Jurkat, Clone E6-1 (cell line): ENCODE data around the gene MLLT6.

Source experiments
- DNase-seq: peaks from one replicate; pipeline ENCODE4 v3.0.0-alpha.2; 2011; ENCODE audit warnings: low read depth, low spot score
- H3K4me3 ChIP-seq: 2 replicates; pipeline ENCODE4 v1.5.1; 2011; ENCODE audit warnings: mild to moderate bottlenecking, low read length, control low read depth, moderate library complexity

Gene MLLT6

DNA sequence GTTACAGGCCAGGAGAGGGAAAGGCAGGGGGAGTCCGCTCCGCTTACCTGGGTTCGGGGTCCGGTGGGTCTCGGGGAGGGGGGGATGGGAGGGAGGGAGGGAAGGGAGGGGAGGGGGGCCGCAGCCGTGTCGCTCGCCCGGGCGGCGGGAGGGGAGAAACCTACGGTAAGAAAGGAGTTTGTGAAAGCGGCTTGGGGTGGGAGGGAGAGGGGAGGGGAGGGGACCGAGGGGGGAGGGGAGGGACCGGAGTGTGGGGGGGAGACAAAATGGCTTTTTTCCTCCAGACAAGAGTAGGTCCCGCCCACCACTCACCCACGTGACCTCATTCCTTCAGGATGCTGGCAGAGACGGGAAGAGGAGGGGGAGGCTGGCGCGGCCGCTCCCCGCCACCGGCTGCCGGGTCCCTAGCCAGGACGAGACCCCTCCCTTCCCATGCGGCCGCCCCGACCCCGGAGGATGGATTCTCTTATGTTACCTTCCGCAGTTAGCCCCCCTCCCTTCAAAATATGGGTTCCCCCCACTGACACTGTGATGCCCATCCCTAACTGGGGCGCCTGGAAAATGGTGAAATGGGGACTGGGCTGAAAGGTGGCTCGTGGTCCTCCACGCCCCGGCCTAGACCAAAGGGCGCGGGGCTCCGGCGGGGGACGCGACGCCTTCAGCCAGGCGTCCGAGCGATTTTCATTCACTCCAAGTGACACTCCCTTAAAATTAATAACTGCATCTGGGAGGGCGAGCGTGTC lies 43.2 kb downstream of the MLLT6 start, which contains the start of gene PCGF2:
PCGF2 (minus strand) TSS at position 188 of the 743 bp plus-strand sequence. CDS start 7,934 bp downstream, outside the sequence.
- H3K4me3 ChIP-seq, result peak within 1 kb of the TSS; percentile 88
- peak; percentile 68 for DNase-seq

- no peak overlapping the region for H3K4me3 ChIP-seq
- DNase-seq, result no peak
Observed at GRCh38 chr17:38748892-38749222, 43.8 kb downstream of the MLLT6 start.

DNA sequence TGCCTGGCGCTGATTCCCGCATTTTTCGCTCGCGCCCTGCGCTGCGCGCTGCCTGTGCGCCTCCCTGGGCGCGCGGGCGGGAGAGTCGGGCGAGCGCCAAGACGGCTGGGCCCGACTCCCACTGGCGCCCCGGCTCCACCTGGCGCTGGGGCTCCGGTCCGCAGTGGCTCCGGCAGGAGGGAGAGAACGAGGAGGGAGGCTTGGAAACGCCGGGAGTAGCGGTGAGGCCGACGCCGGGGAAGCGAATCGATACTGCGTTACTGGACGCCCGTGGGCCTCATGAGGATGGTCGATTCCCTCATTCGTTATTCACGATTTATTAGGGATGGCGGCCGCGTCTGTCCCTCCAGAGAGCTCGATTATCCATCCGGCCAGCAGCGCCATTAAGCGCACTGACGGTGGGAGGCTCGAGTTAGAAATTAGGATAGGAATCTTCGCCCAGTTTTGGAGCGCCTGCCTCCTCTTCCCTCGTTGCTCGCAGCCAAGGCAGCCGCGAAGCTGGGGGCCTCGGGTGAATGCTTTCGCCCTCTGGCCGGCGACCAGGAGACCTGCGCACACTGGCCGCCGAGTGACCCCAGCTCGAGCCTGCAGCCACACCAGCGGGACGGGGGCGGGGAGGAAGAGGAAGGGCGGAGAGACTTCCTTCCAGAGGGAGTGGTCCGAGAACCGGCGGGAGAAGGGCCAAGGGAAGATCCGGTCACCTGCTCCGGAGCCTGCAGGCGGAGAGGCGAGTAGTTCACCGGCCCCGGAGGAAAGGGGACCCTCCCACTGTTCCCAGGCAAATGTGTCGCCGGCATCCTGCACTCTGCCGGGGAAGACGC lies 44.4 kb downstream of the MLLT6 start:
- no peak for DNase-seq
- H3K4me3 ChIP-seq, result no peak overlapping the region

DNA sequence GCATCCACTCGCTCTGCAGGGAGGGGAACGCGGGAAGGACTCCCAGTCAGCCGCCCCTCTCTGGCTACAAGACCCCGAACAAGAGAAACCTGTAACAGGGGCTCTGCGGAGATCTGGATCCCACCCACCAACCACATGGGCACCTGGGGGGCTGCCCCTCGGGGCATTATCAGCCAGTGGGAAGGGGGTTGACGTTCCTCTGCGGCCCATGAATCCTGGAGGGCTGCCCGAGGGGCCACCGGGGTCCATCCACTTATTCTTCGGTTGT lies 44.9 kb downstream of the MLLT6 start:
- DNase-seq, result no peak
- no peak overlapping the region for H3K4me3 ChIP-seq

DNA sequence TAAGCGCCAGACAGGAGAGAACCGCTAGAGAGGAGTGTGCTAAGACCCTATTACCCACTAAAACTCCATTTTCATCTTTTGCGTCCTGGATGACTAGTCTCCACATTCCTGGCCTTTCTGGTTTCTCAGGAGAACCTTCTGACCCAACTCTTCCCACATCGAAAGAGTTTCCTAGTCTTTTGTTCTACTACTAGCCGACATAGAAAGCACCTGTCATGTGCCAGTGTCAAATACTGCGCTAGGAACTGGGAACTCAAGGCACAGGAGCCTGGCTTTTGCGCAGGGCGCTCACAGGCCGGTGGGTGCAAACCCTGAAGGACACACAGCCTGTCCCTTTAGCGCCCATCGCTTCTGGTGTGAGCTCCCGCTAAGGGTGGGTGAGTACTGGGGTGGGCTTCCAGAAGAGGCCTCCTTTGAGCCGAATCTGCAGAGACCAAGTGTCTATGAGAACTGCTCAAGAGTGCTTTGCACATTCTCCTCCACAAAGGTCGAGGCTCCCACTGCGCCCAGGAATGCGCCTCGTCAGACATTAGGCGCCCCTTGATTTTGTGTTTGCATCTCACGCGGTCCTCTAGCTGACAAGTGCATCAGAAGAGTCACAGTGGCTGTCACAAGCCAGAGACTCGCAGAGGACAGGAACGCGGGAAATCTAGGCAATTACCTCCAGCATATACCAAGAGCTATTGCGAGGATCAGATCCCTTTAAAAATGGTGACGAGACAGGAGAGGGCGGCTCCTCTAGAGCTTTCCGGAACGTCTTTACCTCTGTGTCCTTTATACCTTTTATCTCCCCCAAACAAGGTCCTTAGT lies 45.4 kb downstream of the MLLT6 start:
- peak overlapping the region; percentile 69 for H3K4me3 ChIP-seq
- DNase-seq, result no peak

- H3K4me3 ChIP-seq, result peak overlapping the region; percentile 69
- no peak for DNase-seq
Observed at GRCh38 chr17:38751144-38751807, 46.2 kb downstream of the MLLT6 start.

DNA sequence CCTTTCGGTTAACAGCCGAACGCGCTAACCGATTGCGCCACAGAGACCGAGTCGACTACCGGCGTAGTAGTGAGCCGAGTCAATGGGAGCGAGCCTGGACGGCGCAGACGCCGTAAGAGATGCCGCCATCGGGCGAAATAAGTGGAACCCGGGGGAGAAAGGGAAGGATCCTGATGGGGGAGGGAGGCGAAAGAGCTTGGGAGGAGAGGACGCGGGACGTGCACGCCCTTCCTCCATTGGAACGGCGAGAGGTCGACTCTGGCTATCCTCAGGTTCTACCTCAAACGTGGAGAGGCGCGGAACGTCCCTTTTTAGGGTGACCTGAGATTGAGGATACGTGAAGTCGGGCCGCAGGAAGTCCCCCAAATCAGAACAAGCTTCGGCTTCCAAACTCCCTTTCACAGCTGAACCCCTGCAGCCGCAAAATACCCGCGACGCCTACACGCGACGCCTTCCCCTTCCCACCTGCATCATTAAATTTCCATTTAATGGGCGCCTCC lies 46.8 kb downstream of the MLLT6 start:
- peak; percentile 77 for DNase-seq
- H3K4me3 ChIP-seq, result peak overlapping the region; percentile 69

GRCh38 chr17:38752308-38753070 lies 47.4 kb downstream of the MLLT6 start, which contains the start of gene PSMB3:
Gene PSMB3 (plus strand): TSS chr17:38752741. CDS start chr17:38752827, 86 bp downstream.
- DNase-seq, result peak; percentile 100
- peak within 1 kb of the TSS; percentile 69 for H3K4me3 ChIP-seq

GRCh38 chr17:38753071-38753506 lies 48.0 kb downstream of the MLLT6 start:
- no peak for DNase-seq
- H3K4me3 ChIP-seq, result peak overlapping the region; percentile 69

DNA sequence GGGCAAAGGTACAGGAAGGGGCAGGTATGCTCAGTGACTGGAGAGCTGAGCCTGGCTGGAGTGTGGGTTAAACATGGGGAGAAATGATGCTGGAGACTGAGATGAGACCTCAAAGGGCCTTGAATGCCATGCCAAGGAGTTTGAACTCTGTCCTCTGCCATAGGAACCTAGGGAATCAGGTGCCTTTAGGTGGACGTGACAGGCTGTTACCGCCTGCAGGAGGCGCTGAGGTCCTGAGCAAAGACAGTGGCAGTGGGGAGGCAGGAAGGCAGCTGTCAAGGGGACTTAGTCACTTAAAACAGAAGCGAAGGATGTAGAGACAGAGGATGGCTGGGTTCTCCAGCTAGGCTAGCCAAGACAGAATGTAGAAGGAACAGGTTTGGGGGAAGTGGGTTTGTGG lies 56.5 kb downstream of the MLLT6 start:
- no peak overlapping the region for H3K4me3 ChIP-seq
- peak; percentile 55 for DNase-seq

- H3K4me3 ChIP-seq, result no peak overlapping the region
- DNase-seq, result no peak
Observed at GRCh38 chr17:38762231-38762630, 57.2 kb downstream of the MLLT6 start.

- no peak overlapping the region for H3K4me3 ChIP-seq
- DNase-seq, result no peak
Observed at GRCh38 chr17:38766341-38766740, 61.3 kb downstream of the MLLT6 start.

DNA sequence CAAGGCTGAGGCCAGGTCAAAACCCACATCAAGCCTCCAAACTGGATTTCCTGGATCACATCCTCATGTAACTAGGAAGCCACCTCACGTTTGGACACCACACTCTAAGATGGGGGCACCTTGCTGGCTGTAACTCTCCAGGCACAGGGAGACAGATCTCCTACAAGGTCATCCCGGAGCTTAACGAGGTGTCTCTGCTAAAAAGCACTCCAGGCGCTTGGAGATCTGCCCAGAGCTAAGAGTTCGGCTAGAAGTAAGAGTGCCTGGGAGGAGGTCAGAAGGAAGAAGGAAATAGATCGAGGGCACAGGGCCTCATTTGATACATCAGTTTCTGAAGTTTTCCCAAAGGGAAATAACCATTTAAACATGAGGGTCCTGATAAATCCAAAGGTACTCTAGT lies 63.3 kb downstream of the MLLT6 start:
- no peak overlapping the region for H3K4me3 ChIP-seq
- DNase-seq, result no peak

DNA sequence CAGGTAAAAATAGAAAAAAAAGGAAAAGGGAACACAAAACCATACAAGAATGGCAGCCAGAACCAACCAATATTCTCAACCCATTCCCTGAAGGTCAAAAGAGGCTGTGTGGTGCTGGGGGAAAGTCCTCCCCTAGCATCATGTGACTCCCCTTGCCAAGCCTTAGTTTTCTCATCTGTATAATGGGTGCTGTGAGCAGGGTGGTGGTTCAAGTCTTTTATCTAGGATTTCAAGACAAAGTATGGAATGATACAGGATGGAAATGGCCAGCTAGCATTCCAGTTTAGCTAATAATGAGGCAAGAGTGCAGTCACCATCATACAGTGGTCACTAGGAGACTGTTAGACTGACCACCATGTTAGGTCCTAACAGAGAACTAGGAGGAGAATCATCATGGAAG lies 68.2 kb downstream of the MLLT6 start:
- H3K4me3 ChIP-seq, result no peak overlapping the region
- no peak for DNase-seq

- no peak overlapping the region for H3K4me3 ChIP-seq
- no peak for DNase-seq
Observed at GRCh38 chr17:38777641-38778250, 72.7 kb downstream of the MLLT6 start.
